AG04449 (cell line): ENCODE results near the gene DNAJA1.

Source experiments
- CTCF ChIA-PET: fragments of 350-600 bp; formaldehyde crosslinking; extraction: SDS; loops from one replicate; lab custom pipeline; 2021; ENCODE audit warnings: antibody characterized with exemption; lab: Yijun Ruan, JAX
- POLR2A ChIA-PET: fragments of 400-600, 350-600 bp; formaldehyde crosslinking; extraction: SDS; loops from one replicate; lab custom pipeline; 2020; ENCODE audit warnings: antibody characterized with exemption, inconsistent platforms; lab: Yijun Ruan, JAX
- DNase-seq: peaks from one replicate; pipeline ENCODE4 v3.0.0-alpha.2; 2010; ENCODE audit warnings: low read depth, low spot score
- H3K4me3 ChIP-seq: 2 replicates; pipeline ENCODE4 v1.5.1; 2011; ENCODE audit warnings: low read depth, mild to moderate bottlenecking, control low read depth, low read length
- TF ChIP-seq, protein P1 (sequence below): IDR thresholded peaks from one replicate; pipeline ENCODE4 v1.5.1; 2011; ENCODE audit warnings: mild to moderate bottlenecking, moderate library complexity, low read length, control low read depth, inconsistent platforms; ENCODE audit not compliant: insufficient read depth; ENCODE audit errors: missing control alignments

DNAJA1 gene

DNA sequence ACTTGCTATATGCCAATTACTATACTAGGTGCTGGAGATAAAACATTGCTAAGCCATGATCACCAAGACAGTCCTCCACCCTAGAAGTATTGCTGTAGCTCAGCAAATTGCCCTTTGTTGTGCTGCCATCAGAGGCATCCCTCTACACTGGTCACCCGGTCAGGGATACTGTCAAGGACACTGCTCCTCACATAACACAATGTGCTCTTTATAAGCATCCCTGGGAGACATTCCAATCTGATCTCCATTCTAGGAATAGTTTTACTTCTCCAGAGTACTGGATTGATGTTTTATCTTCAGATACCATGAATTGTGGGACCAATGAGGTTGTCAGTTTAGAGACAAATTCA, 10.4 kb upstream of the DNAJA1 start:
- CTCF ChIA-PET, result no interaction called here

DNA sequence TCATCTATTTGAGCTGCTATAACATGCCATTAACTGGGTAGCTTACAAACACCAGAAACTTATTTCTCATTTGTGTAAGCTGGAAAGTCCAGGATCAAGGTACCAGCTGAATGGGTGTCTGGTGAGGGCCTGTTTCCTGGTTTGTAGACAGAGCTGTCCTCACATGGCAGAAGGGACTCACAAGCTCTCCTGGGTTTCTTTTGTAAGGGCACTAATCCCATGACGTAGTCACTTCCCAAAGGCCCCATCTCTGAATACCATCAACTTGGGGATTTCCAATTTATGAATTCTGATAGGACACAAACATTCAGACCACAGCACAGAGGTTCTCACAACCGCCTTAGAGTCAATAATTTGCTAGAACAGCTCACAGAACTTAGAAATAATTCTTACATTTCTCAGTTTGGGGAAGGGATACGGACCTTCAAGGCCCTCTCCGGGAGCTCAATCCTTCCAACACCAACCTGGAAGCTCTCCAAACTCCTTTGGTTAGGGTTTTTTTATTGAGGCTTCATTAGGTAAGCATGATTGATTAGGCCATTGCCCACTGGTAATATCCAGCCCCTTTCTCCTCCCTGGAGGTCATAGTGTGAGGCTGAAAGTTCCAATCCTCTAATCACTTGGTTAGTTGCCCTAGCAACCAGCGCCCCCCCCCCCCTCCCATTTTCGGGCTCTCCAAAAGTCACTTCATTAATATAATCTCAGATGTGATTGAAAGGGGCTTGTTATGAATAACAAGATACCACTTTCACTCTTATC, 7.6 kb upstream of the DNAJA1 start:
- DNase-seq, result no peak
- ChIA-PET CTCF (interaction anchor here (0.6 to 1.0 kb wide), 2 partner anchors 185 to 639 kb away, joined by 3 read pairs; no protein-coding TSS in a partner anchor), POLR2A (no interaction called here)
- H3K4me3 ChIP-seq, result no peak overlapping the region
- TF ChIP-seq, protein P1, sequence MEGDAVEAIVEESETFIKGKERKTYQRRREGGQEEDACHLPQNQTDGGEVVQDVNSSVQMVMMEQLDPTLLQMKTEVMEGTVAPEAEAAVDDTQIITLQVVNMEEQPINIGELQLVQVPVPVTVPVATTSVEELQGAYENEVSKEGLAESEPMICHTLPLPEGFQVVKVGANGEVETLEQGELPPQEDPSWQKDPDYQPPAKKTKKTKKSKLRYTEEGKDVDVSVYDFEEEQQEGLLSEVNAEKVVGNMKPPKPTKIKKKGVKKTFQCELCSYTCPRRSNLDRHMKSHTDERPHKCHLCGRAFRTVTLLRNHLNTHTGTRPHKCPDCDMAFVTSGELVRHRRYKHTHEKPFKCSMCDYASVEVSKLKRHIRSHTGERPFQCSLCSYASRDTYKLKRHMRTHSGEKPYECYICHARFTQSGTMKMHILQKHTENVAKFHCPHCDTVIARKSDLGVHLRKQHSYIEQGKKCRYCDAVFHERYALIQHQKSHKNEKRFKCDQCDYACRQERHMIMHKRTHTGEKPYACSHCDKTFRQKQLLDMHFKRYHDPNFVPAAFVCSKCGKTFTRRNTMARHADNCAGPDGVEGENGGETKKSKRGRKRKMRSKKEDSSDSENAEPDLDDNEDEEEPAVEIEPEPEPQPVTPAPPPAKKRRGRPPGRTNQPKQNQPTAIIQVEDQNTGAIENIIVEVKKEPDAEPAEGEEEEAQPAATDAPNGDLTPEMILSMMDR, result no peak

More for the DNA sequence above, 10.4 kb upstream of the DNAJA1 start:
- POLR2A ChIA-PET, result interaction anchor here (3.6 kb wide), 1 partner anchor 10 kb away, joined by 27 read pairs; the partner anchor contains the start of gene DNAJA1
- DNase-seq, result no peak
- TF ChIP-seq, protein P1, result no peak
- no peak overlapping the region for H3K4me3 ChIP-seq

DNA sequence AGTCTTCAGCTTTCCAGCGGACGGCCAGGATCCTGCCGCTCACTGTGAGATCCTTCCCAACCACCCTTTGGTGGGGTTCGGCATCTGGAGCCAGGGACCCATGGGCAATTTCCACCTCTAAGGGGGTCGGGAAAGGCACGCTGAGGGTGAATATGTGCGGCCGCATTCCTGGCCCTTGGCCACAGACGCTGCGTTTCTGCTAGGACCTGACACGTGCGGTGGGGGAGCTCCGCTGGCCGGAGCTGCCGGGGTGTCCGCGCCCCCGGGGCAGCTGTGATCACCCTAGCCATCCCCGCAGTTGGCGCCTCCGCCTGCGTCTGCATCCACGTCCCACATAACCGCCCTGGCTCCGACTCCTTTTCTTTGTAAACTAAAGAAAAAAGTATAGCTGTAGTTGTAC, 5.3 kb upstream of the DNAJA1 start:
- CTCF ChIA-PET, result no interaction called here

DNA sequence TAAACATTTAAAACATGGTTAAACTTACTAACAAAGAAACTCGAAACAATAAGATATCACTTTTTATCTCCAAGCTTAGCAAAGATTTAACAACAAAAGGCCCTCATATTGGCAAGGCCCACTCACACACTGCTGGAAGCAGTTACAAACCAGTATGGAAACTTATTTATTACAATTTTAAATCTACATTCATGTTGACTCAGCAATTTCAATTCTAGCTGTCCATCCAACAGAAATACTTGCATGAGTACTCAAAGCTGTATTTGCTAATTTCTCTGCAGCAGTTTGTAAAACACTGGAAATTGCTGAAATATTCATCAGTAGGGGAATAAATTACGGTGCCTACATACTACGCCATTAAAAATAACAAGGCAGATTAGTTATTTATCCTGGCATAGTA, 2.8 kb upstream of the DNAJA1 start:
- CTCF ChIA-PET, result no interaction called here
- TF ChIP-seq, protein P1, result no peak
- POLR2A ChIA-PET, result no interaction called here
- H3K4me3 ChIP-seq, result no peak overlapping the region
- no peak for DNase-seq

More for the DNA sequence above, 5.3 kb upstream of the DNAJA1 start:
- POLR2A ChIA-PET, result no interaction called here
- no peak for DNase-seq
- no peak overlapping the region for H3K4me3 ChIP-seq
- TF ChIP-seq, protein P1, result no peak

DNA sequence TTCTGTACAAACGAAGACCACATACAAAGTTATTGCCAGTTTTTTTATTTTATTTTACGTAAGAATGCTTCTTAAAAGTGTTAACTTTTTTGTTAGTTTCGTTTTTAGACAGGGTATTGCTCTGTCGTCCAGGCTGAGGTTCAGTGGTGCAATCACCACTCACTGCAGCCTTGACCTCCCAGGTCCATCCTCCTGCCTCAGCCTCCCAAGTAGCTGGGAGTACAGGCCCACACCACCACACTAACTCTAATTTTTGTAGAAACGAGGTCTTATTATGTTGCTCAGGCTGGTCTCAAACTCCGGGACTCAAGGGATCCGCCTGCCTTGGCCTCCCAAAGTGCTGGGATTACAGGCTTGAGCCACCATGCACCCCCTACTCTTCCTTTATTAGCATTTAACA, 2.3 kb upstream of the DNAJA1 start:
- H3K4me3 ChIP-seq, result no peak overlapping the region
- no peak for DNase-seq
- CTCF ChIA-PET, result interaction anchor here (0.6 kb wide), 1 partner anchor 12 kb away, joined by 3 read pairs; no protein-coding TSS in a partner anchor
- TF ChIP-seq, protein P1, result no peak
- POLR2A ChIA-PET, result no interaction called here

DNA sequence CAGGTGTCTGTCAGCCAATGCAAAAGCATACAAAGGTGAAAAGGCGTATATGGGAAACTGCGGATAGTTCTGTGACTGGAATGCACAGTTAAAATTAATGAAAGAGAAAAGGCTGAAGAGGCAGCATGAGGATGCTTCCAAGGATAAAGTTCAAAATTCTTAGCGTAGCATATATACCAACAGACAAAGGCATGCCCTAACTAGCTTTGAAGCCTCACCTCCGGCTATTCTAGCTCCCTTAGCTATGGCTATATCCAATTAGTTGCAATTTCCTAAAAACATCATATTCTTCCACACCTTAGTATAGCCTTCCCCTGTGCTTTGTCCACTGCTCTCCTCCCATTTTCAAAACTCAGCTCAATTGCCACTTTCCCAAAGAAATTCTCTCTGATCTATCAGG, 1.4 kb upstream of the DNAJA1 start:
- ChIA-PET POLR2A (interaction anchor here (3.3 kb wide), 1 partner anchor 10 kb away, joined by 27 read pairs; no protein-coding TSS in a partner anchor), CTCF (no interaction called here)
- TF ChIP-seq, protein P1, result no peak
- no peak for DNase-seq
- peak overlapping the region; percentile 99 for H3K4me3 ChIP-seq
